Measurements from ENCODE around the gene CDK11B.

DNA sequence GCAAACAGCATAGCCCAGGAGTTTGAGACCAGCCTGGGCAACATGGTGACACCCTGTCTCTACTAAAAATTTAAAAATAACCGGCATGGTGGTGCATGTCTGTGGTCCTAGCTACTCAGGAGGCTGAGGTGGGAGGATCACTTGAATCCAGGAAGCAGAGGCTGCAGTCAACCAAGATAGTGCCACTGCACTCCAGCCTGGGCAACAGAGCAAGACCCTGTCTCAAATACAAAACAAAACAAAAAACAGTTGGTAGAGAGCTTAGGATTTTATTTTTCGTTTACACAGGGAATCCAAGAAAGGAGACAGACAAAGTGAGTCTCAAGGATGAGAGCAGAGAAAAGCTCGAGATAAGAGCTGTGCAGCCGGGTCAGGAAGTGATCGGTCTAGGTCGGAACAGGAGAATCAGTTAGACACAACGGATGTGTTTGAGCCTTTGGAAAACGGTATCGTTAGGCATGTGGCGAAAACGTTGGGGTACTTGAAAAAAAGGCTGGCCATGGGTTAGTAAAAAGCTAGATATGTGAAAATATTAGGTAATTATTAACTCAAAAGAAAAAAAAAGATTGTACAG lies 45.2 kb downstream of the CDK11B start:
- TF ChIP-seq CTCF (IDR thresholded peaks at IDR 0.05; ENCODE audit: low read depth, low read length, poor library complexity, severe bottlenecking) (no peak), EZH2phosphoT487 (IDR thresholded peaks at IDR 0.05; ENCODE audit: borderline replicate concordance, low read length) (no peak)

All from DOHH2 (cell line).